Parietal lobe (tissue), 1 donor: ENCODE results near the gene NAPSA. TPM values are rescaled to one million over a fixed set of nuclear protein-coding genes. Genes with fewer than 3 reads are reported as not detected.

Experiments used
- total RNA-seq: library from RNA; depleted of rRNA; stranded (reverse); fragments of >200 nt; gene quantifications from one replicate; pipeline ENCODE4 v1.2.3, GENCODE V29; 2014

The NAPSA gene
- 0.63 TPM for total RNA-seq

DNA sequence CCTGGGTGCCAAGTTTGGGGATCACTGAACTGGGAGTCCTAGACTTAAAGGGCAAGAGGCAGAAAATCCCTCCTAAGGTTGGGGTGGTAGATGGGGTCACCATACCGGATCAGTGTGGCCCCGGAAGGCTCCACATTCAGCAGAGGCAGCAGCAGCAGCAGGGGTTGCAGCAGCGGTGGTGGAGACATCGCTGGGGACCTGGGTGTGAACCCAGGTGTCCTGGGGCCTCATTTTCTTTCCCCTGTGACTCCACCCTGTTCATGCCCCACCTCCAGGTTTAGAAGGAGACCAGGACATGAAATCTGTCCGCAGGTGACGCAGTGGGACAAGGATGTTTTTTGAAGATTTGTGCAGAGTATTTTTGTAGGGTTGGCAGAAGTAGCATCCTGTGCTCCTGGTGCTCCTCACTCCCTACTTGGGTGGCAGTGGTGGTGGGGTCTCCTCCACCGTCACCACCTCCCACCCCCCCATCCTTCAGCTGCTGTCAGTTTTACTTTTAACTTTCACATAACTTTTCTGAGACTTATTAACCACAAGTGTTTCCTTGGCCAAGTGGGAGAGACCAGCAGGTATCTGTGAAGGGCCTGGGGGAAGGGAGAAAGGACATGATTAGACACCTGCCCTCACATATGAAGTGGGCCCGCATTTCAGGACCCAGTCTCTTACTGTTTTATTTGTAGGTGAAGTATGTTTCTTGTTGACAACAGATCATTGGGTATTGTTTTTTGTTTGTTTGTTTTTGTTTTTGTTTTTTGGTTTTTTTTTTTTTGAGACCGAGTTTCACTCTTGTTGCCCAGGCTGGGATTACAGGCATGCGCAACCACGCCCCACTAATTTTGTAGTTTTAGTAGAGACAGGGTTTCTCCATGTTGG lies at the start of gene NAPSA:
TSS of gene NAPSA (minus strand) at position 206 of the 873 bp plus-strand sequence. CDS start at position 188, 18 bp downstream.

GRCh38 chr19:50383852-50384684 lies 18.6 kb upstream of the NAPSA start, which contains the start of gene POLD1:
POLD1 (plus strand) TSS chr19:50384347; CDS start chr19:50398852, 14,505 bp downstream.

DNA sequence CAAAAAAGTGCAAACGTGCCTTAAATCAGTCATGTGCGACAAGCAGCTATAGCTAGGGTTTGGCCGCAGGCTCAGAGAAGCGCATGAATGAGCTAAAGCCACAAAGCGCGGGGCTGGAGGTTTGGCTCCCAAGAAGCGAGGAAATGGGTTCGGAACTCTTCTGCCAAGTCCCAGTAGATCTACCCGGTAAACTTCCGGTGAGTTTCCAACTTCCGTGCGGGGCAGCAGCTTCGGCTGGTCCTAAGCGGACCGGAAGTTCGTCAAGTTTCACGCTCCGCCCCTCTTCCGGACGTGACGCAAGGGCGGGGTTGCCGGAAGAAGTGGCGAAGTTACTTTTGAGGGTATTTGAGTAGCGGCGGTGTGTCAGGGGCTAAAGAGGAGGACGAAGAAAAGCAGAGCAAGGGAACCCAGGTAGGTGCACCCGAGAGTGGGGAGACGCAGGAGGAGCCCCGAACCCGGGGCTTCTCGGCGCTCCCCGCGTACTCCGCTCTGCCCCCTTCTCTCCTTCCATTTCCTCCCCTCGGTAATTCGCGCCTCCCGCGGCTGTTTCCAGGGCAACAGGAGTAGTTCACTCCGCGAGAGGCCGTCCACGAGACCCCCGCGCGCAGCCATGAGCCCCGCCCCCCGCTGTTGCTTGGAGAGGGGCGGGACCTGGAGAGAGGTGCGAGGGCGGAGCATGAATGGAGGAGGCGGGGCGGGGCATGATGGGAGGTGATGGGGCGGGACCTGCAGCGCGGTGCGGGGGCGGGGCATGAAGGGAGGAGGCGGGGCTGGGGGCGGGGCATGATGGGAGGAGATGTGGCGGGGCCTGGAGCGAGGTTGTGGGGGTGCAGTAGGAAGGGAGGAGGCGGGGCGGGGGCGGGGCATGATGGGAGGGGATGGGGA lies 11.0 kb upstream of the NAPSA start, which contains the start of gene NR1H2:
TSS of gene NR1H2 (plus strand) at position 292 of the 885 bp plus-strand sequence. CDS start 1,149 bp downstream, outside the sequence.

DNA sequence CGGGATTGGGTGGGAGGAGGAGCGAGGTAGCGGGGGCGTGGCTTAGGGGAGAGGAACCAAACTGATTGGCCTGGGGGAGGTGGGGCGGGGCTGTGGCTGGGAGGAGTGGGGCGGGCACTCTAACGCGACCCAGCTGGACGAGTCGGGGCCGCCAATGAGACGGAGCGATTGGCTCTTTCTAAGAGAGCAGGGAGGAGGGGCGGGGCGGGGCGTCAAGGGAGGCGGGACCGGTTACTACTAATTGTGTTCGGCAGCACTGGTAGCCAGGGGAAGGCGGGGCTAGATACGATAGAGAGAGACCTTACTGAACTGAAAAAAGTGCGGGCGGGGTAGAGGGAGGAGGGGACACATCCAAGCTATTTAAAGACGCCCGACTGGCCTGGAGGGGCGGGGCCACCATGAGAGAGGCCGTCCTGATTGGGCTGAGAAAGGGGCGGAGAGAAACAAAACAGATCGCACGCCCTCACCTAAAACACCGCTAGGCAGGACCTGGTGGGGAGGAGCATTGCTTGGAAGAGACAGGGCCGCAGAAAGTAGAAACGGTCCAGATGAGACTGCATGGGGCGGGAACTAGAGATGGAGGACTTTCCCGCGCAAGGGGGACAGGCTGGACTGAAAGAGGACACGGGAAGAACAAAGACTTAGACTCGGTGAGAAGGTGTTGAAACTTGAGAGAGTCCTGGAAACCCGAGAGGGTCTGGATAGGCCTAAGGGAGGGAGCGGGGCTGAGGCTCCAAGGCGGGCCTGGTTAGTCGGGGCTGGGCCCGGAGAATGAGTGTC lies 36.1 kb downstream of the NAPSA start, which contains the start of gene KCNC3:
TSS of gene KCNC3 (minus strand) at position 232 of the 780 bp plus-strand sequence. CDS start 295 bp downstream, outside the sequence.

Other genes starting within 250 kb of the NAPSA start
- not detected for gene IZUMO2, start 202.4 kb downstream of the NAPSA start, total RNA-seq
- gene MYH14, start 162.0 kb downstream of the NAPSA start, total RNA-seq = 1.6 TPM
- gene KCNC3, start 36.3 kb downstream of the NAPSA start, total RNA-seq = 5.9 TPM
- 26.6 TPM for gene NR1H2, start 10.8 kb upstream of the NAPSA start, total RNA-seq
- gene POLD1, start 18.7 kb upstream of the NAPSA start, total RNA-seq = 18.8 TPM
- not detected for gene SPIB, start 53.3 kb upstream of the NAPSA start, total RNA-seq
- not detected for gene MYBPC2, start 67.3 kb upstream of the NAPSA start, total RNA-seq
- gene EMC10, start 110.9 kb upstream of the NAPSA start, total RNA-seq = 51.3 TPM
- gene GARIN5A, start 111.2 kb upstream of the NAPSA start, total RNA-seq = 1.3 TPM
- 4.4 TPM for gene JOSD2, start 145.6 kb upstream of the NAPSA start, total RNA-seq
- 0.94 TPM for gene ASPDH, start 148.3 kb upstream of the NAPSA start, total RNA-seq
- 79.8 TPM for gene LRRC4B, start 202.8 kb upstream of the NAPSA start, total RNA-seq